IMR-90 (cell line): ENCODE measurements around the gene TMEM43. TPM values are rescaled to one million over a fixed set of nuclear protein-coding genes. Genes with fewer than 3 reads are reported as not detected.
A peak's percentile ranks its signal among the peaks of the same experiment; 100 is the strongest.

Experiments
- ATAC-seq: fragments of 200-7000 bp; cut with Tn5 transposase; 2 replicates; pipeline ENCODE4 v1.9.1; 2020; ENCODE audit warnings: low read depth, mild to moderate bottlenecking, moderate library complexity
- BruUV-seq: library from RNA; stranded (reverse); fragments of 400-500 nt; replicated peaks from 2 replicates; lab custom pipeline; 2021; lab: Mats Ljungman, UMichigan
- CTCF ChIA-PET: fragments of 300-600 bp; formaldehyde crosslinking; extraction: SDS; loops from one replicate; lab custom pipeline; 2021; ENCODE audit warnings: antibody characterized with exemption; lab: Yijun Ruan, JAX
- POLR2A ChIA-PET: fragments of 300-600 bp; sonication (Branson Sonifier 250); formaldehyde crosslinking; loops from one replicate; lab custom pipeline; 2022; ENCODE audit warnings: antibody characterized with exemption; ENCODE audit not compliant: unreplicated experiment; lab: Charles Lee
- DNase-seq: peaks from one replicate; pipeline ENCODE4 v3.0.0; 2013
- H2AFZ ChIP-seq: replicated peaks from 2 replicates; pipeline ENCODE3; 2013; ENCODE audit warnings: low read length, mild to moderate bottlenecking; ENCODE audit not compliant: poor library complexity
- H2AK5ac ChIP-seq: 2 replicates; pipeline ENCODE4 v1.6.1; 2013; ENCODE audit warnings: low read depth, low read length, inconsistent platforms
- H2AK9ac ChIP-seq: replicated peaks from 2 replicates; pipeline ENCODE3; 2013; ENCODE audit warnings: mild to moderate bottlenecking, low read depth, low read length, moderate library complexity; ENCODE audit not compliant: poor library complexity
- H2BK120ac ChIP-seq: 2 replicates; pipeline ENCODE4 v1.6.1; 2013; ENCODE audit warnings: low read depth, low read length, inconsistent platforms
- H2BK15ac ChIP-seq: 3 replicates; pipeline ENCODE4 v1.6.1; 2013; ENCODE audit warnings: low read depth, low read length, inconsistent platforms
- H2BK20ac ChIP-seq: 2 replicates; pipeline ENCODE4 v1.6.1; 2013; ENCODE audit warnings: low read depth, mild to moderate bottlenecking, inconsistent platforms, low read length, moderate library complexity
- H2BK5ac ChIP-seq: 2 replicates; pipeline ENCODE4 v1.6.1; 2013; ENCODE audit warnings: mild to moderate bottlenecking, low read depth, low read length, inconsistent platforms; ENCODE audit not compliant: poor library complexity, severe bottlenecking
- H3K14ac ChIP-seq: replicated peaks from 2 replicates; pipeline ENCODE4 v1.6.1; 2013; ENCODE audit warnings: low read depth, low read length, inconsistent platforms
- H3K18ac ChIP-seq: 2 replicates; pipeline ENCODE4 v1.6.1; 2013; ENCODE audit warnings: low read depth, low read length, control low read depth
- H3K23ac ChIP-seq: 2 replicates; pipeline ENCODE4 v1.6.1; 2013; ENCODE audit warnings: low read depth, low read length, inconsistent platforms
- H3K27ac ChIP-seq: 2 replicates; pipeline ENCODE4 v1.5.1; 2013; ENCODE audit warnings: mild to moderate bottlenecking, control low read depth, low read length; ENCODE audit not compliant: insufficient read depth
- H3K27me3 ChIP-seq: 2 replicates; pipeline ENCODE4 v1.6.1; 2013; ENCODE audit warnings: low read length; ENCODE audit not compliant: control insufficient read depth, insufficient read depth
- H3K36me3 ChIP-seq: 2 replicates; pipeline ENCODE4 v1.6.1; 2013; ENCODE audit warnings: low read length, mixed read lengths; ENCODE audit not compliant: control insufficient read depth, insufficient read depth
- H3K4ac ChIP-seq: 2 replicates; pipeline ENCODE4 v1.6.1; 2013; ENCODE audit warnings: low read depth, low read length, inconsistent platforms
- H3K4me1 ChIP-seq: 2 replicates; pipeline ENCODE4 v1.6.1; 2013; ENCODE audit warnings: low read length, mixed read lengths; ENCODE audit not compliant: control insufficient read depth, insufficient read depth
- H3K4me2 ChIP-seq: 2 replicates; pipeline ENCODE4 v1.6.1; 2013; ENCODE audit warnings: low read depth, mild to moderate bottlenecking, control low read depth, low read length, moderate library complexity
- H3K4me3 ChIP-seq: 2 replicates; pipeline ENCODE4 v1.5.1; 2013; ENCODE audit warnings: low read depth, mild to moderate bottlenecking, control low read depth, low read length, moderate library complexity; ENCODE audit not compliant: insufficient read depth
- H3K56ac ChIP-seq: 2 replicates; pipeline ENCODE4 v1.6.1; 2013; ENCODE audit warnings: low read length, inconsistent platforms; ENCODE audit not compliant: insufficient read depth; ENCODE audit errors: extremely low read depth
- H3K79me1 ChIP-seq, 2 experiments: 2 replicates each; pipeline ENCODE4 v1.6.1; 2013; ENCODE audit warnings: low read length in 2 of 2, inconsistent platforms in 1 of 2, low read depth in 1 of 2
- H3K9ac ChIP-seq: 2 replicates; pipeline ENCODE4 v1.6.1; 2013; ENCODE audit warnings: low read depth, low read length, control low read depth
- H3K9me1 ChIP-seq: 2 replicates; pipeline ENCODE4 v1.6.1; 2013; ENCODE audit warnings: low read length, inconsistent platforms; ENCODE audit not compliant: insufficient read depth
- H3K9me3 ChIP-seq: 2 replicates; pipeline ENCODE4 v1.6.1; 2013; ENCODE audit warnings: low read length; ENCODE audit not compliant: control insufficient read depth, insufficient read depth
- H4K20me1 ChIP-seq: 2 replicates; pipeline ENCODE4 v1.6.1; 2013; ENCODE audit warnings: low read length, inconsistent platforms; ENCODE audit not compliant: insufficient read depth
- H4K5ac ChIP-seq: 2 replicates; pipeline ENCODE4 v1.6.1; 2013; ENCODE audit warnings: mild to moderate bottlenecking, low read depth, low read length, control low read depth
- H4K8ac ChIP-seq, 2 experiments: 2 replicates each; pipeline ENCODE4 v1.6.1; 2013; ENCODE audit warnings: low read depth in 2 of 2, low read length in 2 of 2, control low read depth in 1 of 2, inconsistent platforms in 1 of 2
- H4K91ac ChIP-seq: 2 replicates; pipeline ENCODE4 v1.6.1; 2013; ENCODE audit warnings: low read depth, low read length, inconsistent platforms; ENCODE audit not compliant: insufficient read depth
- BHLHE40 ChIP-seq: fragments of 150-350 bp; IDR thresholded peaks from 2 replicates; pipeline ENCODE4 v1.6.1; 2016; ENCODE audit warnings: mild to moderate bottlenecking, low read depth, low read length
- WGBS, 2 experiments: methylation state at CpG; one replicate each; pipeline versions ENCODE4 v1.1.5 to v1.1.7; 2013; ENCODE audit warnings: missing lambda C conversion rate in 2 of 2; ENCODE audit not compliant: insufficient read length in 1 of 2; ENCODE audit errors: extremely low coverage in 2 of 2; 5-methylcytosine and 5-hydroxymethylcytosine counted together
- dilution Hi-C: fragments of 300-500 bp; cut with HindIII; formaldehyde crosslinking; loops from one replicate; pipeline ENCODE4 v1.14.3; 2018; ENCODE audit warnings: low sequenced_read_pairs; ENCODE audit not compliant: unreplicated experiment
- in situ Hi-C: fragments of 300-500 bp; cut with MboI; formaldehyde crosslinking; loops from 3 replicates; pipeline ENCODE4 v1.14.3; 2019; ENCODE audit warnings: low sequenced_read_pairs, inconsistent platforms, mixed read lengths
- intact Hi-C: fragments of 100-400 bp; cut with micrococcal nuclease; formaldehyde crosslinking; loops from 2 replicates; pipeline ENCODE4 v1.10.0; 2022
- polyA plus RNA-seq, 3 experiments: library from polyadenylated mRNA; depleted of rRNA; stranded (reverse); fragments of >200 nt; gene quantifications; 2 replicates each; pipeline ENCODE4 v1.2.3, GENCODE V29; 2012; ENCODE audit warnings: low replicate concordance in 1 of 3
- total RNA-seq: library from RNA; depleted of rRNA; stranded (reverse); fragments of >200 nt; gene quantifications from 2 replicates; pipeline ENCODE4 v1.2.3, GENCODE V29; 2012

Gene TMEM43
- total and polyA plus RNA-seq, 2 of the 4 experiments (the other 2 are of a cell fraction): 109 to 114 TPM

DNA sequence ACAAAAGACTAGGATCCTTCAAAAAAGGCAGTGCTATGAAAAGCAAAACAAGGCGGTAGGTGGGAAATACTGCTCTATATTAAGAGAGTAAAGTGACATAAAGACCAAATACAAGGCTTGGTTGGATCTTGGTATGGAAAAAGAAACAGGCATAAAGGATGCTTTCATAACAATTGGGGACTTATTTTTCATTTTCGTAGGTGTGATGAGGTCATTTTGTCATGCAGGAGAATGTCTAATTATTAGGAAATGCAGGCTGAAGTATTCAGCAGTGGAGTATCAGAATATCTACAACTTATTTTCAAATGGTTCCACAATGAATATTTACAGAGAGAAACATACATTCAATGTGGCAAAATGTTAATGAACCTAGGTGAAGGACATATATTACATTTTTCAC lies 44.6 kb downstream of the TMEM43 start:
- Histone ChIP-seq H2BK5ac (no peak overlapping the region), H4K8ac (no peak overlapping the region), H2AK5ac (no peak overlapping the region), H3K27me3 (no peaks in the 10 kb centered on the region), H2BK120ac (no peak overlapping the region), H3K4me1 (peaks cover 6% of the 10 kb centered on the region; the same call in 1 of the 2 replicates), H3K79me1 (peaks cover 40 to 47% of the 10 kb centered on the region in 2 experiments), H3K36me3 (peaks cover 61% of the 10 kb centered on the region), H3K4ac (no peak overlapping the region), H3K56ac (no peak overlapping the region), H3K4me2 (no peak overlapping the region), H4K5ac (no peak overlapping the region), H4K20me1 (no peaks in the 10 kb centered on the region), H3K27ac (no peak overlapping the region), H2BK15ac (no peak overlapping the region), H2BK20ac (no peak overlapping the region), H3K18ac (no peak overlapping the region), H3K23ac (no peak overlapping the region), H3K9me1 (peaks cover 8% of the 10 kb centered on the region), H2AFZ (no peak overlapping the region), H3K4me3 (no peak overlapping the region), H4K91ac (no peak overlapping the region), H3K14ac (no peak overlapping the region), H3K9ac (no peak overlapping the region), H3K9me3 (no peaks in the 10 kb centered on the region), H2AK9ac (no peak overlapping the region)
- WGBS, 2 experiments: no CpG with 5 or more reads among the region's 2 CpGs
- in situ Hi-C loops (no loop called here), intact Hi-C loops (no loop called here), dilution Hi-C loops (no loop called here)
- ChIA-PET CTCF (no interaction called here), POLR2A (no interaction called here)
- no peak for ATAC-seq
- BruUV-seq: TSS peak; percentile 11
- TF ChIP-seq BHLHE40: no peak
- DNase-seq: no peak
